ENCODE data around the gene ACE2. TPM values are rescaled to one million over a fixed set of nuclear protein-coding genes. Genes with fewer than 3 reads are reported as not detected.

ACE2 gene
- polyA plus RNA-seq, 1 of the 3 experiments (the other 2 are of a cell fraction) = not detected

GRCh38 chrX:15566244-15566643 lies 34.5 kb downstream of the ACE2 start:
- 31% methylated on average over 1 of the region's 1 CpG for WGBS (ENCODE audit: low lambda C conversion rate)
- H3K27me3 ChIP-seq (ENCODE audit: insufficient read depth) = peaks cover 7% of the 10 kb centered on the region; the same call in 1 of the 2 replicates
- H3K79me2 ChIP-seq (ENCODE audit: insufficient read depth) = no peaks in the 10 kb centered on the region
- H3F3A ChIP-seq (replicated peaks; ENCODE audit: insufficient read depth) = no peaks in the 10 kb centered on the region
- POLR2A ChIA-PET = no interaction called here
- H3K9ac ChIP-seq = no peak overlapping the region
- no peak overlapping the region for H2AFZ ChIP-seq (ENCODE audit: low read depth)
- no peaks in the 10 kb centered on the region for H4K20me1 ChIP-seq (ENCODE audit: insufficient read depth)
- no peaks in the 10 kb centered on the region for H3K9me2 ChIP-seq
- no peaks in the 10 kb centered on the region for H3K36me3 ChIP-seq (replicated peaks in 1 of 2; ENCODE audit: control insufficient read depth in 1 of 2, insufficient read depth in 2 of 2, low read length in 1 of 2)
- CTCF ChIA-PET = interaction anchor here (0.9 to 2.4 kb wide), 6 partner anchors 11 to 98 kb away, joined by 3 to 20 read pairs (median 8); partner anchors contain the start of gene PIR
- H3K4me2 ChIP-seq = no peak overlapping the region
- peaks cover 0 to 7% of the 10 kb centered on the region in 2 experiments; a peak in 2 of 4 replicates for H3K4me1 ChIP-seq (ENCODE audit: control insufficient read depth in 1 of 2, insufficient read depth in 2 of 2, low read depth in 1 of 2, low read length in 1 of 2)
- H3K9me3 ChIP-seq = no peaks in the 10 kb centered on the region
- no peak overlapping the region for H3K27ac ChIP-seq (ENCODE audit: low read depth in 2 of 2, low read length in 1 of 2)
- no peak overlapping the region for H3K4me3 ChIP-seq (ENCODE audit: low read depth in 2 of 2, low read length in 1 of 2)
- no peak for TF ChIP-seq CHD2 (IDR thresholded peaks at IDR 0.05; ENCODE audit: low read length, partially characterized antibody)
- TF ChIP-seq, protein P1, sequence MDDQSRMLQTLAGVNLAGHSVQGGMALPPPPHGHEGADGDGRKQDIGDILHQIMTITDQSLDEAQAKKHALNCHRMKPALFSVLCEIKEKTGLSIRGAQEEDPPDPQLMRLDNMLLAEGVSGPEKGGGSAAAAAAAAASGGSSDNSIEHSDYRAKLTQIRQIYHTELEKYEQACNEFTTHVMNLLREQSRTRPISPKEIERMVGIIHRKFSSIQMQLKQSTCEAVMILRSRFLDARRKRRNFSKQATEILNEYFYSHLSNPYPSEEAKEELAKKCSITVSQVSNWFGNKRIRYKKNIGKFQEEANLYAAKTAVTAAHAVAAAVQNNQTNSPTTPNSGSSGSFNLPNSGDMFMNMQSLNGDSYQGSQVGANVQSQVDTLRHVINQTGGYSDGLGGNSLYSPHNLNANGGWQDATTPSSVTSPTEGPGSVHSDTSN (IDR thresholded peaks at IDR 0.05) = no peak
- TF ChIP-seq CTCF (IDR thresholded peaks at IDR 0.05) = peak; percentile 20; the same call in 1 of the 2 replicates
- DNase-seq = no peak

GRCh38 chrX:15564981-15565579 lies 35.7 kb downstream of the ACE2 start:
- Histone ChIP-seq H3K27ac (ENCODE audit: low read depth in 2 of 2, low read length in 1 of 2) (no peak overlapping the region; a peak in 1 of 4 replicates), H3K4me2 (no peak overlapping the region), H2AFZ (ENCODE audit: low read depth) (no peak overlapping the region), H3F3A (replicated peaks; ENCODE audit: insufficient read depth) (no peaks in the 10 kb centered on the region), H3K27me3 (ENCODE audit: insufficient read depth) (peaks cover 7% of the 10 kb centered on the region; the same call in 1 of the 2 replicates), H3K9me3 (no peaks in the 10 kb centered on the region), H3K9me2 (no peaks in the 10 kb centered on the region), H3K79me2 (ENCODE audit: insufficient read depth) (no peaks in the 10 kb centered on the region), H4K20me1 (ENCODE audit: insufficient read depth) (no peaks in the 10 kb centered on the region), H3K9ac (no peak overlapping the region), H3K36me3 (replicated peaks in 1 of 2; ENCODE audit: control insufficient read depth in 1 of 2, insufficient read depth in 2 of 2, low read length in 1 of 2) (no peaks in the 10 kb centered on the region), H3K4me1 (ENCODE audit: control insufficient read depth in 1 of 2, insufficient read depth in 2 of 2, low read depth in 1 of 2, low read length in 1 of 2) (peaks cover 0 to 5% of the 10 kb centered on the region in 2 experiments; a peak in 2 of 4 replicates), H3K4me3 (ENCODE audit: low read depth in 2 of 2, low read length in 1 of 2) (no peak overlapping the region)
- POLR2A ChIA-PET = interaction anchor here (0.6 kb wide), 1 partner anchor 51 kb away, joined by 3 read pairs; no protein-coding TSS in a partner anchor
- DNase-seq = peak; percentile 27
- 18% methylated on average over 5 of the region's 5 CpGs for WGBS (ENCODE audit: low lambda C conversion rate)
- TF ChIP-seq, protein P1 (IDR thresholded peaks at IDR 0.05) = no peak
- TF ChIP-seq MEF2A (IDR thresholded peaks at IDR 0.05; ENCODE audit: borderline replicate concordance, low read depth) (no peak), RAD21 (IDR thresholded peaks at IDR 0.05; ENCODE audit: low read length) (peak; percentile 83), RXRA (IDR thresholded peaks at IDR 0.05; ENCODE audit: borderline replicate concordance, low read depth) (no peak), POLR2AphosphoS5 (IDR thresholded peaks at IDR 0.05; ENCODE audit: low read depth, low read length) (no peak), IRF3 (IDR thresholded peaks at IDR 0.05; ENCODE audit: low read depth, low read length) (no peak), SMC3 (IDR thresholded peaks at IDR 0.05; ENCODE audit: low read depth, low read length) (peak; percentile 83), CTCF (IDR thresholded peaks at IDR 0.05) (peak; percentile 69)
- TF ChIP-seq, protein P2, sequence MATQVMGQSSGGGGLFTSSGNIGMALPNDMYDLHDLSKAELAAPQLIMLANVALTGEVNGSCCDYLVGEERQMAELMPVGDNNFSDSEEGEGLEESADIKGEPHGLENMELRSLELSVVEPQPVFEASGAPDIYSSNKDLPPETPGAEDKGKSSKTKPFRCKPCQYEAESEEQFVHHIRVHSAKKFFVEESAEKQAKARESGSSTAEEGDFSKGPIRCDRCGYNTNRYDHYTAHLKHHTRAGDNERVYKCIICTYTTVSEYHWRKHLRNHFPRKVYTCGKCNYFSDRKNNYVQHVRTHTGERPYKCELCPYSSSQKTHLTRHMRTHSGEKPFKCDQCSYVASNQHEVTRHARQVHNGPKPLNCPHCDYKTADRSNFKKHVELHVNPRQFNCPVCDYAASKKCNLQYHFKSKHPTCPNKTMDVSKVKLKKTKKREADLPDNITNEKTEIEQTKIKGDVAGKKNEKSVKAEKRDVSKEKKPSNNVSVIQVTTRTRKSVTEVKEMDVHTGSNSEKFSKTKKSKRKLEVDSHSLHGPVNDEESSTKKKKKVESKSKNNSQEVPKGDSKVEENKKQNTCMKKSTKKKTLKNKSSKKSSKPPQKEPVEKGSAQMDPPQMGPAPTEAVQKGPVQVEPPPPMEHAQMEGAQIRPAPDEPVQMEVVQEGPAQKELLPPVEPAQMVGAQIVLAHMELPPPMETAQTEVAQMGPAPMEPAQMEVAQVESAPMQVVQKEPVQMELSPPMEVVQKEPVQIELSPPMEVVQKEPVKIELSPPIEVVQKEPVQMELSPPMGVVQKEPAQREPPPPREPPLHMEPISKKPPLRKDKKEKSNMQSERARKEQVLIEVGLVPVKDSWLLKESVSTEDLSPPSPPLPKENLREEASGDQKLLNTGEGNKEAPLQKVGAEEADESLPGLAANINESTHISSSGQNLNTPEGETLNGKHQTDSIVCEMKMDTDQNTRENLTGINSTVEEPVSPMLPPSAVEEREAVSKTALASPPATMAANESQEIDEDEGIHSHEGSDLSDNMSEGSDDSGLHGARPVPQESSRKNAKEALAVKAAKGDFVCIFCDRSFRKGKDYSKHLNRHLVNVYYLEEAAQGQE (IDR thresholded peaks at IDR 0.05; ENCODE audit: low read depth, low read length) = no peak
- CTCF ChIA-PET = interaction anchor here (0.6 to 2.4 kb wide), 14 partner anchors 9 to 216 kb away, joined by 3 to 20 read pairs (median 4); partner anchors contain the start of gene PIR

All from SK-N-SH (cell line).